Esophagus muscularis mucosa (tissue), 4 donors: ENCODE results near the gene FYB1. TPM values are rescaled to one million over a fixed set of nuclear protein-coding genes. Genes with fewer than 3 reads are reported as not detected.

Source experiments
- DNase-seq: peaks from one replicate; pipeline ENCODE4 v3.0.0-alpha.2; 2017; ENCODE audit errors: extremely low spot score
- H3K27ac ChIP-seq, 4 donors: fragments of 200-600 bp; sonication (generic); replicated peaks in 1 of 4; 1 replicate in 3 of 4; 2 replicates in 1 of 4; pipeline ENCODE4 v1.5.1; 2016 to 2019; ENCODE audit warnings: mild to moderate bottlenecking in 1 of 4
- H3K27me3 ChIP-seq, 4 donors: fragments of 200-600 bp; sonication (generic); one replicate each; pipeline versions ENCODE4 v1.5.1 to v1.6.0; 2016 to 2019
- H3K36me3 ChIP-seq, 4 donors: fragments of 200-600 bp; sonication (generic); one replicate each; pipeline ENCODE4 v1.5.1; 2016 to 2019
- H3K4me1 ChIP-seq, 4 donors: fragments of 200-600 bp; sonication (generic); one replicate each; pipeline ENCODE4 v1.5.1; 2016 to 2019
- H3K4me3 ChIP-seq, 4 donors: fragments of 200-600 bp; sonication (generic); 1 replicate in 2 of 4; 2 replicates in 2 of 4; pipeline ENCODE4 v1.5.1; 2016 to 2019; ENCODE audit warnings: mild to moderate bottlenecking in 4 of 4, moderate library complexity in 1 of 4
- H3K9me3 ChIP-seq, 4 donors: fragments of 200-600 bp; sonication (generic); 1 replicate in 3 of 4; 2 replicates in 1 of 4; pipeline ENCODE4 v1.5.1; 2016 to 2019
- EP300 ChIP-seq: sonication (generic); formaldehyde crosslinking; IDR thresholded peaks from one replicate; pipeline ENCODE4 v1.6.1; 2017; ENCODE audit warnings: antibody characterized with exemption
- POLR2A ChIP-seq: fragments of 450-650 bp; IDR thresholded peaks from one replicate; pipeline ENCODE4 v1.6.1; 2017; ENCODE audit warnings: antibody characterized with exemption, moderate library complexity, mild to moderate bottlenecking, low read depth
- POLR2AphosphoS5 ChIP-seq, 2 donors: sonication (generic); formaldehyde crosslinking; IDR thresholded peaks; one replicate each; pipeline ENCODE4 v1.6.1; 2017; ENCODE audit warnings: antibody characterized with exemption in 2 of 2
- WGBS: methylation state at CpG from one replicate; pipeline ENCODE4 v1.1.5; 2018; 5-methylcytosine and 5-hydroxymethylcytosine counted together
- intact Hi-C: fragments of 100-400 bp; cut with DNase I; formaldehyde crosslinking; loops from one replicate; pipeline ENCODE4 v1.15.1; 2023
- total RNA-seq, 4 donors: library from RNA; depleted of rRNA; stranded (reverse); fragments of >200 nt; gene quantifications; one replicate each; pipeline versions ENCODE4 v1.1.0 to v1.2.1, GENCODE V29; 2016
- TF ChIP-seq, protein P1 (sequence below), 3 experiments: fragments of 200-600 bp in 2 of 3; fragments of 450-650 bp in 1 of 3; sonication (generic) in 2 of 3; IDR thresholded peaks; one replicate each; pipeline ENCODE4 v1.5.1; 2017 to 2019; ENCODE audit warnings: antibody characterized with exemption in 3 of 3, mild to moderate bottlenecking in 2 of 3, moderate library complexity in 1 of 3

The FYB1 gene
- total RNA-seq, 4 donors from 2014 or later: 3.2 to 12.9 (median 3.9) TPM

DNA sequence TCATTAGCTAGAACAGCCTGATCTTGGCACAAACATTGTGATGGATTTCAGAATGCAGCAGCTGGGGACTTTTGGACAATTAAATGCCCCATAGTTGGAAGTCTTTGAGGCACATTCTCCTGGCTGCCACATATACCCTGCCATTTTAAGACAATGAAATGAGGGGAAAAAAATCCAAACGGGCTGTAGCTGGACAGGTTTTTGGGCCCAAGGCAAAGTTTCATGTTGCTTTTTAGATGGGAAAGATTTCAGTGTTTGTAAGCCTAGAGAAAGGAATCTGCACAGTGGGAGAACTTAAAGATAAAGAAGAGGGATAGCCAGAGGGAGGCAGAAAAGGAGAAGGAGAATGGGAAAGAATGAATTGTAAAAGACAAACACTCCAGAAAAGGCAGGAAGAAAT, 115.1 kb downstream of the FYB1 start:
- DNase-seq: no peak
- Histone ChIP-seq H3K4me1 (no peaks in the 10 kb centered on the region), H3K36me3 (no peaks in the 10 kb centered on the region), H3K4me3 (no peak overlapping the region), H3K27ac (no peak overlapping the region), H3K9me3 (no peaks in the 10 kb centered on the region), H3K27me3 (no peaks in the 10 kb centered on the region)
- 79% methylated on average over 1 of the region's 1 CpG for WGBS
- intact Hi-C loops: no loop called here
- no peak for TF ChIP-seq POLR2A
- TF ChIP-seq, protein P1, sequence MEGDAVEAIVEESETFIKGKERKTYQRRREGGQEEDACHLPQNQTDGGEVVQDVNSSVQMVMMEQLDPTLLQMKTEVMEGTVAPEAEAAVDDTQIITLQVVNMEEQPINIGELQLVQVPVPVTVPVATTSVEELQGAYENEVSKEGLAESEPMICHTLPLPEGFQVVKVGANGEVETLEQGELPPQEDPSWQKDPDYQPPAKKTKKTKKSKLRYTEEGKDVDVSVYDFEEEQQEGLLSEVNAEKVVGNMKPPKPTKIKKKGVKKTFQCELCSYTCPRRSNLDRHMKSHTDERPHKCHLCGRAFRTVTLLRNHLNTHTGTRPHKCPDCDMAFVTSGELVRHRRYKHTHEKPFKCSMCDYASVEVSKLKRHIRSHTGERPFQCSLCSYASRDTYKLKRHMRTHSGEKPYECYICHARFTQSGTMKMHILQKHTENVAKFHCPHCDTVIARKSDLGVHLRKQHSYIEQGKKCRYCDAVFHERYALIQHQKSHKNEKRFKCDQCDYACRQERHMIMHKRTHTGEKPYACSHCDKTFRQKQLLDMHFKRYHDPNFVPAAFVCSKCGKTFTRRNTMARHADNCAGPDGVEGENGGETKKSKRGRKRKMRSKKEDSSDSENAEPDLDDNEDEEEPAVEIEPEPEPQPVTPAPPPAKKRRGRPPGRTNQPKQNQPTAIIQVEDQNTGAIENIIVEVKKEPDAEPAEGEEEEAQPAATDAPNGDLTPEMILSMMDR (IDR thresholded peaks at IDR 0.05): no peak
- TF ChIP-seq POLR2AphosphoS5 (IDR thresholded peaks at IDR 0.05): no peak
- TF ChIP-seq EP300: no peak

DNA sequence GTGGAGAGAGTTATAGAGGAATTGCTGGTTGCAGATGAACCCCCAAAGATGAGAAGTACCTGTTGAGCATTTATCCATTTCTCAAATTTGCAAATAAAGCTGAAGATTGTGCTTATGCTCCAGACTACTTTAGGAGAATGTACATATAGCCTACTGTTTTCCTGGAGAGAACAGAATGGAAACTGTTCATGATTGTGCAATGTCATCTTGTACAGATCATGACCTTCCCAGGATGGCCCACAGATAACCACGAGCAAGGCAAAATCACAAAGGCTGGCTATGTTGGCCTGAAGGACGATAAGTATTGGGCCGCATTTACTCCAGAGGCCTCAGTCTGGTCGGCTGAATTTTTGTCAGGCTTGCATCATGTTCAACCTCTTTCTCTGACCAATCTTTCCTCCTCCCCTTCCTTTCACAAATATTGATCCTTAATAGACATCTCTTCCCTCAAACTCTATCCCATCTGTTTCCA, 116.6 kb downstream of the FYB1 start:
- intact Hi-C loops: no loop called here
- H3K36me3 ChIP-seq: no peaks in the 10 kb centered on the region
- H3K4me1 ChIP-seq: no peaks in the 10 kb centered on the region
- WGBS: 90% methylated on average over 4 of the region's 4 CpGs
- H3K27ac ChIP-seq: no peak overlapping the region
- TF ChIP-seq POLR2AphosphoS5 (IDR thresholded peaks at IDR 0.05): no peak
- TF ChIP-seq POLR2A: no peak
- no peak for TF ChIP-seq EP300
- TF ChIP-seq, protein P1 (IDR thresholded peaks at IDR 0.05): no peak
- no peak for DNase-seq
- H3K4me3 ChIP-seq: no peak overlapping the region
- no peaks in the 10 kb centered on the region for H3K9me3 ChIP-seq
- no peaks in the 10 kb centered on the region for H3K27me3 ChIP-seq

DNA sequence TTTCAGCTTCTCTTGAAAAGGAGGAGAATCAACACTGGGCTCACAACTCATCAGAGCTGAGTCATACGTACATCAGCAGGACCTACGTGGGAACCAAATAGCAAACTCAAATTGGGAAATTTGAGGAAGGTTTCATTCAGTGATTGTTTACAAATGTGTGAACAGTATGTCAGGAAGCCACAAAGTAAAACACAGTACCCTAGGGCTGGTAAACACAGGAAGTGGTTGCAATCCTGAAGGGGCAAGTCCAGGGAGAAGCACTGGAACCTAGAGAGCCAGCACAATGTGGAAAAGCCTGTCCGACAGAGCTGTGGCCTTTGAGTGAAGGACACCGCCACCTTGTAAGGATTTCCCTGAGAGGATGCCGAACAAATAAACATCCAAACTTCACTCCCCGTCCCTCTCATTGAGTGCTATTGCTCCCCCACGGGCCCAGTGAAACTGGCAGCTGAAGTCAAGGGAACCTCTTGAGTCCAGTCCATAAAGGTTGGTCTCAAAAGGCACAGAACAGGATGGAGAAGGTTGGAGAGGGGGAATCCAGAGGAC, 118.4 kb downstream of the FYB1 start:
- intact Hi-C loops: no loop called here

DNA sequence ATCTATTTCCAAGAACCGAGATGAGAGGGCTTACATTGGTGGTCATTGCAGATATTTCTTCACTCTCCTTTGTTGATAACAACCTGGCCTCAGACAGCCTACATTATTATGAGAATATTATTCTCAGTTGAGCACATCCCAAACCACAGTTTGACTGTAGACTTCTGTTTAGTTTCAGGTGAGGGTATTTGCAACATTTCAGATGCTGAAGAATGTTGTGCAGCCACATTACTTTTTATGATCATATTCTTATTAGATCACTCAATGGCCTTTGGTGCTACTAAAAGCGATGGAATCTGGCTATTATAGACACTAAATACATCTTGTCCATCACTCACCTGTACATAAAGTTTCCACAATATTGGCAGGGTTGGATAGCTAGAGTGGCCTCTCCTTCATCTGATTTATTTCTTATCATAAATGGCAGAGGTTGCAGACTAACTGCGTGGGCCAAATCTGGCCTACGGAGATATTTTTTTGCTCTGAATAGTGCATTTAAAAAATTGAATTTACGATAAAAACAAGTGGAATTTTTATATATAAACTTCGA, 119.0 kb downstream of the FYB1 start:
- DNase-seq: no peak
- H3K9me3 ChIP-seq: no peaks in the 10 kb centered on the region
- 90% methylated on average over 6 of the region's 6 CpGs for WGBS
- H3K27me3 ChIP-seq: no peaks in the 10 kb centered on the region
- H3K36me3 ChIP-seq: no peaks in the 10 kb centered on the region
- no peak overlapping the region for H3K27ac ChIP-seq
- intact Hi-C loops: no loop called here
- TF ChIP-seq POLR2AphosphoS5 (IDR thresholded peaks at IDR 0.05): no peak
- TF ChIP-seq, protein P1 (IDR thresholded peaks at IDR 0.05): no peak
- no peak for TF ChIP-seq POLR2A
- TF ChIP-seq EP300: no peak
- H3K4me3 ChIP-seq: no peak overlapping the region
- no peaks in the 10 kb centered on the region for H3K4me1 ChIP-seq

More for the DNA sequence above, 118.4 kb downstream of the FYB1 start:
- Histone ChIP-seq H3K4me1 (no peaks in the 10 kb centered on the region), H3K27ac (no peak overlapping the region), H3K27me3 (no peaks in the 10 kb centered on the region), H3K9me3 (no peaks in the 10 kb centered on the region), H3K4me3 (no peak overlapping the region), H3K36me3 (no peaks in the 10 kb centered on the region)
- 77% methylated on average over 7 of the region's 7 CpGs for WGBS
- no peak for DNase-seq
- no peak for TF ChIP-seq POLR2A
- no peak for TF ChIP-seq POLR2AphosphoS5 (IDR thresholded peaks at IDR 0.05)
- no peak for TF ChIP-seq EP300
- TF ChIP-seq, protein P1 (IDR thresholded peaks at IDR 0.05): no peak

DNA sequence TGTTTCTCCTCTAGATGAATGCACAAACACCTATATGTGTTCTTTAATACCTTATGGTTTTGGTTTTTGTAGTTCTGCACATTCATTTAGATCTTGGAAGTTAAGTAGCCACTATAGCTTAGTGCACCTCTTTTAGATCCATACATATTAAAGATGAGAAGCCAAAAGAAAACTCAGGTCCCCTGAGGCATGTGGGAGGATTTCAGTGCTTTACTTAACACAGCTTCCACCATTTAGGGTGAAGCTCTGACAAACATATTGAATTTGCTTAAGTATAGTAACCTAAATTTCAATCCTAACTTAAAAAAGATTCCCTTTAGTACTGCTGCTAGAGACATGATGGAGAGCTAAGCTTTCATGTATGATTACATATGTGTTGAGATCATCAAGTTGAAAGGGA, 119.5 kb downstream of the FYB1 start:
- DNase-seq: no peak
- no peaks in the 10 kb centered on the region for H3K27me3 ChIP-seq
- no peaks in the 10 kb centered on the region for H3K36me3 ChIP-seq
- H3K4me3 ChIP-seq: no peak overlapping the region
- H3K4me1 ChIP-seq: no peaks in the 10 kb centered on the region
- intact Hi-C loops: no loop called here
- no peaks in the 10 kb centered on the region for H3K9me3 ChIP-seq
- no peak for TF ChIP-seq EP300
- TF ChIP-seq, protein P1 (IDR thresholded peaks at IDR 0.05): no peak
- no peak for TF ChIP-seq POLR2AphosphoS5 (IDR thresholded peaks at IDR 0.05)
- no peak for TF ChIP-seq POLR2A
- H3K27ac ChIP-seq: no peak overlapping the region
